Stimulated activated CD4-positive, alpha-beta T cell treated with anti-CD3 and anti-CD28 coated beads, Interleukin-12 subunit alpha, Interleukin-12 subunit beta, amount 100 ng/mL, for 24 hours (primary cell): ENCODE data around the gene SPANXD.
"Not testable (repeated sequence)": the region's sequence is repeated elsewhere in the genome, so short reads cannot be mapped to it uniquely, and the experiment has no call there.

Experiments
- DNase-seq, 2 experiments: peaks; one replicate each; pipeline ENCODE4 v3.0.0-alpha.2; 2020; ENCODE audit warnings: low read depth in 2 of 2

SPANXD gene

GRCh38 chrX:141698639-141699038 lies at the start of gene SPANXD:
SPANXD (minus strand) TSS chrX:141698739; CDS start chrX:141698405, 334 bp downstream.
- DNase-seq = not testable (repeated sequence)

GRCh38 chrX:141742666-141743065 lies 44.1 kb upstream of the SPANXD start:
- DNase-seq = no peak

- DNase-seq = no peak
Measured at GRCh38 chrX:141736656-141737055, 38.1 kb upstream of the SPANXD start.

- DNase-seq = no peak
Measured at GRCh38 chrX:141733371-141733770, 34.8 kb upstream of the SPANXD start.

GRCh38 chrX:141732031-141732430 lies 33.5 kb upstream of the SPANXD start:
- no peak for DNase-seq

GRCh38 chrX:141724186-141724585 lies 25.6 kb upstream of the SPANXD start:
- DNase-seq = no peak

- no peak for DNase-seq
Measured at GRCh38 chrX:141714680-141715079, 16.1 kb upstream of the SPANXD start.

- DNase-seq = no peak
Measured at GRCh38 chrX:141701072-141701471, 2.5 kb upstream of the SPANXD start.

- DNase-seq = no peak
Measured at GRCh38 chrX:141673946-141674345, 24.6 kb downstream of the SPANXD start.

GRCh38 chrX:141669689-141670088 lies 28.9 kb downstream of the SPANXD start:
- no peak for DNase-seq

GRCh38 chrX:141668371-141668770 lies 30.2 kb downstream of the SPANXD start:
- no peak for DNase-seq

- DNase-seq = no peak
Measured at GRCh38 chrX:141662781-141663180, 35.8 kb downstream of the SPANXD start.

GRCh38 chrX:141652286-141652685 lies 46.3 kb downstream of the SPANXD start:
- DNase-seq = no peak
